AG20443 (cell line): ENCODE data around the gene MAP2K6.

Source experiments
- DNase-seq: peaks from one replicate; pipeline ENCODE4 v3.0.0; 2012; ENCODE audit warnings: low spot score, mixed read lengths

The MAP2K6 gene

DNA sequence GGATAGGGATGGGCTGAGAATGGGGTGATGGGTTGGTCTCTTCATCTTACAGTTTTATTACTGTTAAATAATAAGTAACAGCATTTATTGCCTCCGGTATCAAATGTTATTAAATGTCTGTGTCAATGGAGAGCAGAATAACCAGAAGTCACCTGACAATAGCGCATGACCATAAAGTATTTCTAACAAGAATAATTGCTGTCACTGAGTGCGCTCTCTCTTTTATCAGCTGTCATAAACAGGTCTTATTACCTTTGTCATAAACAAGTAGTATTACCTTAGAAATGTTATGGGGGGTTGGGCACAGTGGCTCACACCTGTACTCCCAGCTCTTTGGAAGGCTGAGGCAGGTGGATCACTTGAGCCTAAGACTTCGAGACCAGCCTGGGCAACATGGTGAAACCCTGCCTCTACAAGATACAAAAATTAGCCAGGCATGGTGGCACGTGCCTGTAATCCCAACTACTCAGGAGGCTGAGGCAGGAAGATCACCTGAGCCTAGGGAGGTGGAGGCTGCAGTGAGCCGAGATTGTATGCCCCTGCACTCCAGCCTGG lies 120.6 kb downstream of the MAP2K6 start:
- no peak for DNase-seq

DNA sequence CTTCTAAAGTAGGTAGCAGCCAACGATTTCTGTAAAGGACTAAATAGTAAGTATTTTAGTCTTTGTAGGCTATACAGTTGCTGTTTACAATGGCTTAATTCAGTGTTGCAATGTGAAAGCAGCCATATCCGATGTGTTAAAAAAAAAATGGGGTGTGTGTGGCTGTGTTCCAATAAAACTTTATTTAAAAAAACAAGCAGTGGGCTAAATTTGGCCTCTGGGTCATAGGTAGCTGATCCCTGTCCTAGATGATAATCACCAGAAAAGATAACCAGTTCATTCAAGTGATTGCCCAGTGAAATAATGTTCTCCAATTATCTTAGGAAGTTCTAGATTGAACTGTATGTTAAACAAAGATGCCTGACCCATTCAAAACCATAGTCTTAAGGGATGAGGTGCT lies 124.3 kb downstream of the MAP2K6 start:
- DNase-seq: no peak

DNA sequence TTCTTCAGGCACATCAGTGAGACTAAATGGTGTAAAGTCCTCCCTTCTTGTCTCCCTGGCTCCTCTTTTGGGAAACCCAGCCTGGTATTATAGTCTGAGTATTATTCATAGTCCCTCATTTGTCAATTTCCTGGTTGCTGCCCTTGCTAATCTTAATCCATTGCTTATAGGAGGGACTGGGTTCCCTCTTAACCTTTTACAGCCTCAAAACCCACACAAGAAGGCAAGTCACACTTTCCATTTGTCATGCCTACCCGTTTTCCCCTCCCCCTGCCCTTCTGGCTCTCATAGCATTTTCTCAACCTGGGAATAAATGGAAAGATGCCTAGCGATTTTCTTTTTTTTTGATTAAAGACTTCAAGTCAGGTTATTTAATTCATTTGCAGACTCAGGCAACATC lies 124.8 kb downstream of the MAP2K6 start:
- DNase-seq: no peak

DNA sequence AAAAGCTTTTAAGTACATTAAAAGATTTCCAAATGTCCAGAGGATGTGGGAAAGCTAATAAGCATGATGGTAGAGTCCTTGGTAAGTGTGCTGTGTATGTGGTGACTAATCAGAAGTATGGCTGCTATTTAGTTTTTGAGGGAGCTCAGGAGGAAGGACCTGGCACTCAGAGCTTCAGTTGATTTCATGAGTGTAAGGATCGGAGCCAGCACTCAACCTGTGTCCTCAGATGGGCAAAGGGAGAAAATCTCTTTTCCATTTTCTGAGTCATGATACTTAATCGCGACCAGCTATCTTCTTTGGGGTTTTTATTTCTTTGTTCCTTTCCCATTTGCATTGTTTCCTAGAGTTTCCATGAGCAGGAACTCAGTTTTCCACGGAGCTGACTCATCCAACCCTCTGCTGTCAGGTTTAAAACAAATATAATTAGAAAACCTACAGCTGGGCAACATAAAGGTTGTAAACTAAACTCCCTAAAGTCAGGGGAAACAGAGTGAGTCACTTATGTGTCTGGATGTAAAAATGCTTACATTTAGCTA lies 125.4 kb downstream of the MAP2K6 start:
- DNase-seq: peak; percentile 12

DNA sequence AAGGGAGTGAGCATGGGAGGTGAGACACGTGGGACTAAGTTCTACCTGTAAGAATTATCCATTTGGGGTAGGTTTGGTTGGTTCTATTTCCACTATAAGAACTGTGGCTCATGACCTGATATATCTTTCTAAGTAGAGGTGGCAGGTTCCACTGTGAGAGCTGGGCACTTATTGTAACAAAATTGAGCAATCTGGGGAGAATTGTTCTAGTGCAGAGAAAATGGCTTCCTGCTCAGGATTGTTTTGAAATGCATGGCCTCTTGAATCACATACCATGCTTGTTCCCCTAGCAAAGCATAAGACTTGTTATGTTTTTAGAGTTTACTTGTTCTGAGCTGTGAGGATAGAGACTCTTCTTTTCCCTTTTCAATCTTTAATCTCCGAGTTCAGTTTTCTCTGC lies 125.9 kb downstream of the MAP2K6 start:
- no peak for DNase-seq

DNA sequence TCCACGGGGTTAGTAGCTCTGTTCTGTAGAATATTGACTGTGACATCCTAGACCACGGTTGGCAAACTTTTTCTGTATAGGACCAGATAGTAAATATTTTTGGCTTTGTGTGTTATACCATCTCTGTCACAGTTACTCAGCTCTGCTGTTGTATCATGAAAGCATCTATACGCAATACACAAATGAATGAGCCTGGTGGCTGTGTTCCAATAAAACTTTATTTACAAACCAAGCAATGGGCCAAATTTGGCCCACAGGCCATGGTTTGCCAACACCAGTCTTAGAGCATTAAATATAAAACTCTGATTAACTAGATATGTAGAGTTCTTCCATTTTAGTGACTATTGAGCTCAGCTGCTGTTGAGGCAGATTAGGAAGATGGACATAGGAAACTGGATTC lies 132.7 kb downstream of the MAP2K6 start:
- no peak for DNase-seq

DNA sequence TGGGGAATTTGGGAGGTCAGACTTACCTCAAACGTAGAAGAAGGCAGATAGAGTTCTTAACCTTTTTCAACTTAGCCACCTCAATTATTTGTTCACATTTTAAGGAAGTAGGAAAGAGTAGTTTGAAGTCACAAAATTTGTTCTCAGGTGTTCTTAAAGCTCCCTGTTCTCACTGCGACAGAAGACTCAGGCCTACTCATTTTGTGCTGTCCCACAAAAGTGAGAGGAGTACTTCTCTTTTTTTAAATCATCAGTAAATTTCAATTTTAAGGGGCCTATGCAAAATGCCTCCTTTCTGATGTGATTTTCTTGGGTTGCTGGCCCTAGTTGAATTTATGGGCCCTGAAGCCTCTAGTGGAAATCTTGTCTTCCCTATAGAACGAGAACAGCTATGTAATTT lies 133.4 kb downstream of the MAP2K6 start:
- DNase-seq: no peak

GRCh38 chr17:69551212-69552010 lies 136.9 kb downstream of the MAP2K6 start:
- no peak for DNase-seq

DNA sequence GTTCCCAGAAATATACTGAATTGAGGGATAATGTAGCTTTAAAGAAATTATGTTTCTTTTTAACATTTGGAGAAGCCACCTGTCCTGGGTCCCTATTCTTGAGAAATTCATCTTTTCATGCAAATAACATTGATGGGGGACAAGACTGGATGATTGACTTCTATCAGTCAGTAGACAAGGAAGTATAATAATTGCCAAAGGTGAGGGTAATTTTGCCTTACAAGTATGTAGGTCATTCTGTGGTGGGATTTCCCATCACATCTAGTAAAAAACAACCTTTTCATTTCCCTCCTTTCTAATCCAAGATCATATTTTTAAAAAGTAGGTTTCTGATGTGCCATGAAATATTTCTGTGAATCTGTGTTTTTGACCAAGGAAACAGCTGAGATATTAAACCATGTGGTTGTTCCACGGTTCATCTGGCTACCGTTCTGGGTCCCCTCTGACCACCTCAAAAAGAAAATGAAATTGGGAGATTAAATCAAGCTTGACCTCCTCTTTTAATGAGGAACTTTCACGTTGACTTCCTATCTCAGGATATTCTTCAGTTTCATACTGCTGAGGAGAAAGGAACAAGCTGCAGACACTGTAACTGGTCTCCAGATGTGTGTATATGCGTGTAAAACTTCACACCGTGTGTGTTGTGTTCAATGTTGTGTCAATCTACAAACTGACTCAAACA lies 138.6 kb downstream of the MAP2K6 start:
- DNase-seq: no peak

- no peak for DNase-seq
These were observed 140.6 kb downstream of the MAP2K6 start for GRCh38 chr17:69555056-69555455.

- no peak for DNase-seq
These were observed 142.8 kb downstream of the MAP2K6 start for GRCh38 chr17:69557339-69557738.

GRCh38 chr17:69558796-69559195 lies 144.3 kb downstream of the MAP2K6 start:
- no peak for DNase-seq

- DNase-seq: peak; percentile 17
These were observed 146.5 kb downstream of the MAP2K6 start for GRCh38 chr17:69560987-69561441.

- DNase-seq: no peak
These were observed 147.0 kb downstream of the MAP2K6 start for GRCh38 chr17:69561462-69561861.

GRCh38 chr17:69565447-69565846 lies 150.9 kb downstream of the MAP2K6 start:
- DNase-seq: no peak

- DNase-seq: peak; percentile 20
These were observed 152.6 kb downstream of the MAP2K6 start for GRCh38 chr17:69567130-69567529.

- no peak for DNase-seq
These were observed 158.2 kb downstream of the MAP2K6 start for GRCh38 chr17:69572747-69573146.

GRCh38 chr17:69573396-69573795 lies 158.9 kb downstream of the MAP2K6 start:
- no peak for DNase-seq

DNA sequence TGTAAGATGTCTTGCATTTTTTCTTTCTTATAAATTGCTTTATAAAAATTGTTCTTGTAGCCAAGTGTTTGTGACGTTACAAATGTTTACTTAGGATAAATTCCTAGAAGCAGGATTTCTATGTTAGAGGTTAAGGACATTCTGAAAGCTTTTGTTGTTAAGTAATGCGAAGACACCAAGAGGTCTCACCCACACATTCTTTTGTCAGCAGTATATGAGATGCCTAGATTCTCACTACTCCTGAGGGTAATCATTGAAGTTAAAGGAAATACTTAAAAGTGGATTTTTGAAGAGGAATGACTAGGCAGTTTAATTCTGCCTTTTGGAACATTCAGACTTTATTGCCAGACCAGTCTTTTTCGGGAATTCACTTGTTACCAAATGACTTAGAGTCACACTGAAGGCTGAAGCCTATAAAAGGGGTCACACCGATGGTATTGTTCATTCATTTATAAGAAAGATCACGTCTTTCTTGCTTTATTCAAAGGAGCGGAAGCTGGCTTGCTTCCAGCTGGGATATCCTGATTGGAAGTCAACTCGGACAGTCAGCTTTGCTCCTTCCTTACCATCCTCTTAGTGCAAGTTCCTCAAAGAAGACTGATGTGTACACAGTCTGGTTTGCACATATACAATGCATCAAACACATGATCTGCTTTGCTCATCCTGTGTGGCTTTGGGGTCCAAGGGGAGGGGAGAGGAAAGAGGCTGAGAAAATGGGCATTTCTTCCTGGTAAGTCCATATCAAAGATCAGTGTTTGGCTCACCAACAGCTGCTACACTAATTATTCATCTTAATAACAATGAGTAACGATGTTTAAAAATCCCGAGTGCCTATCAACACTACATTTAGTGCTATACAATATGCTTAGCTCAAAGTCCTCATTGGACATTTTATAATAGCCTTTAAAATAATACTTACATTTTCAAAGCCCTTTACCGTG lies 160.0 kb downstream of the MAP2K6 start:
- no peak for DNase-seq

DNA sequence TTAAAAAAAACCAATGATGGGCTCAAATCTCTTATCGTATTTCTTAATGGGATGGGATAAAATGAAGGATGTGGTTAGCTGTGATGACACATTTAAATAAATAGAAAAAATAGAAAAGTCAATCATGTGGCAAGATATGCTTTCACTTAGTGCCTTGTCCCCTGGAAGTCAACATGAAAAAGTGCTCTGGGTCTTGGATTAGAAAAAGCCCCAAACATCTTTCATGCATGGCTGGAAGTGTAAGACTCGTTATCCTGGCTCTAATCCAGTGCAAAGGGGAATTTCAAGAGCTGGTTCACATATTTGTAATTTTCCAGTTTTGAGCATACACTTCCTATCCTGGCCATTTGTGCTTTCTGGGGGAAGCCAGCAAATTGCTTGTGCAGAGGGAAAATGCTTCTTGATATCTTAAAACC lies 160.9 kb downstream of the MAP2K6 start:
- peak; percentile 52 for DNase-seq

DNA sequence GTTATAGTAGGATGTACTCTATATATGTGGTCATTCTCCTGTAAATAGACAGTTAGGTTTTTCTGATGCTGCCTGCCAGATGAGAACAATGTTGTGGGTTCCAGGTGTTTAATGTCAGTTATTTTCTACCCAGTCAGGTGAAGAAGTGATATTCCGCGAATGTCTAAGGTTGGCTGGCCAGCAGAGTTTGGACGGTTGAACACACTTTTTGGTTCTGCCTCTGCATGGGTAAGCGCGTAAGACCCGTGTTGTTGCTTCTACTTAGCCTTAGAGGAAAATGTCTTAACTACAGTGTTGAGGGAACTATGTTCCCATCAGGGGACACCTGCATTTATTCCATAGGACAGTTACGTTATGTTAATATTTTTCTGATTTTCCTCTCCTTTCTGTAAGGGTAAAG lies 162.6 kb downstream of the MAP2K6 start:
- no peak for DNase-seq
